CD8-positive, alpha-beta memory T cell (primary cell): ENCODE measurements around the gene HELZ. TPM values are rescaled to one million over a fixed set of nuclear protein-coding genes. Genes with fewer than 3 reads are reported as not detected.

Source experiments
- CTCF ChIA-PET: fragments of 350-600 bp; sonication (Branson Sonifier 250); formaldehyde crosslinking; loops from one replicate; lab custom pipeline; 2021; ENCODE audit warnings: antibody characterized with exemption; lab: Charles Lee
- POLR2A ChIA-PET: fragments of 350-600 bp; sonication (Branson Sonifier 250); formaldehyde crosslinking; loops from one replicate; lab custom pipeline; 2021; ENCODE audit warnings: antibody characterized with exemption; lab: Charles Lee
- DNase-seq, 5 donors: peaks; one replicate each; pipeline versions ENCODE4 v3.0.0 to v3.0.0-alpha.2; 2020 to 2022; ENCODE audit warnings: mixed read lengths in 1 of 5
- H3K27ac ChIP-seq: one replicate; pipeline ENCODE4 v1.7.0; 2013; ENCODE audit warnings: low read depth, mild to moderate bottlenecking, low read length, moderate library complexity
- H3K27me3 ChIP-seq: 2 replicates; pipeline ENCODE4 v1.7.0; 2013; ENCODE audit warnings: low read length, mild to moderate bottlenecking; ENCODE audit not compliant: insufficient read depth, poor library complexity, severe bottlenecking
- H3K36me3 ChIP-seq: 2 replicates; pipeline ENCODE4 v1.7.0; 2013; ENCODE audit warnings: mild to moderate bottlenecking, low read length, moderate library complexity; ENCODE audit not compliant: insufficient read depth
- H3K4me1 ChIP-seq: 2 replicates; pipeline ENCODE4 v1.7.0; 2013; ENCODE audit warnings: mild to moderate bottlenecking, low read length, moderate library complexity; ENCODE audit not compliant: insufficient read depth
- H3K4me3 ChIP-seq: 2 replicates; pipeline ENCODE4 v1.7.0; 2013; ENCODE audit warnings: mild to moderate bottlenecking, low read length
- H3K9me3 ChIP-seq: 2 replicates; pipeline ENCODE4 v1.7.0; 2013; ENCODE audit warnings: mild to moderate bottlenecking, low read length
- H3K27ac Mint-ChIP-seq, 8 donors: one replicate each; pipeline ENCODE4 v1.8.0; 2020 to 2021; ENCODE audit warnings: mixed read lengths in 8 of 8, mild to moderate bottlenecking in 6 of 8, inconsistent platforms in 3 of 8, moderate library complexity in 3 of 8
- H3K27me3 Mint-ChIP-seq, 2 donors: one replicate each; pipeline ENCODE4 v1.8.0; 2020 to 2021; ENCODE audit warnings: mixed read lengths in 2 of 2, mild to moderate bottlenecking in 1 of 2, moderate library complexity in 1 of 2
- H3K36me3 Mint-ChIP-seq, 3 donors: one replicate each; pipeline ENCODE4 v1.8.0; 2020 to 2021; ENCODE audit warnings: mixed read lengths in 3 of 3, inconsistent platforms in 1 of 3, mild to moderate bottlenecking in 1 of 3
- H3K4me1 Mint-ChIP-seq, 3 donors: one replicate each; pipeline ENCODE4 v1.8.0; 2020 to 2021; ENCODE audit warnings: mixed read lengths in 3 of 3, inconsistent platforms in 1 of 3, mild to moderate bottlenecking in 1 of 3
- H3K4me3 Mint-ChIP-seq, 7 donors: one replicate each; pipeline ENCODE4 v1.8.0; 2020 to 2021; ENCODE audit warnings: mixed read lengths in 7 of 7, mild to moderate bottlenecking in 6 of 7, moderate library complexity in 4 of 7, inconsistent platforms in 2 of 7
- H3K9me3 Mint-ChIP-seq, 5 donors: one replicate each; pipeline ENCODE4 v1.8.0; 2020 to 2022; ENCODE audit warnings: mixed read lengths in 5 of 5, mild to moderate bottlenecking in 3 of 5, moderate library complexity in 2 of 5, inconsistent platforms in 1 of 5
- polyA plus RNA-seq: library from polyadenylated mRNA; unstranded; fragments of 300-500 nt; fragmentation: Illumina TruSeq; gene quantifications from one replicate; pipeline ENCODE4 v1.2.3, GENCODE V29; 2021
- total RNA-seq, 2 experiments: library from RNA; stranded (reverse); gene quantifications; one replicate each; pipeline ENCODE4 v1.2.3, GENCODE V29; 2021

HELZ gene
- total and polyA plus RNA-seq, 3 experiments from 2014 or later = 56.4 to 85.0 (median 62.5) TPM

DNA sequence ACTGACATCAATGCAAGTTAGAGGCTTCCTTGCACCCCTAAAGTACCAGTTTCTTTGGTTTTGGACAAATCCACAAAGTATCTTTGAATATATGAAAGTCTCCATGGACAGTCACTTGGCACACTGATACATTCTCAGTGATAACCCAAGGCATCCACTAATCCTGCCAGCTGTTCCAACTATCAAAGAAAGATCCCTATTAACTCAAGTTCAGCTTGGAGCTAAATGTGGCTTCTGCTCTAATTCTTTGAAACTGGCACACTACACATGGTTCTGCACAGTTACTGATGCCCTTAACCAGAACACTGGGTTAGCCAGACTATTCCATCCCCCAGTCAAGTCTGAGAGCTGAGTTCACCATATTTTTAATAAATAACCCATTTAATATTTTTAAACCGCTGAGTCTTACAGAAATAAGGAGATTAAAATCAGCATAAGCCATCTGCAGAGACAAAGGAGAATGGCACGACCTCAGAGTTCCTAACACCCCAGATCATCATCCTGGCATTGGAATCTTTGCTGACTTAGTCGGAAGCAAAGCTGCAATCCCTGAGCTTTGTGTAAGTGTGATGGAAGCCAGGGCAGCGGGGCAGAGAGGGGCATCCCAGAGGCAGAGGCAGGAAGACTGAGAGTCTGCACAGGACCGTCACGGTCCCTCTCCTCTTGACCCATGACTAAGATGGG, 194.4 kb downstream of the HELZ start:
- Mint-ChIP-seq H3K4me3 (no peak overlapping the region), H3K27me3 (peaks cover 2 to 7% of the 10 kb centered on the region in 2 donors), H3K36me3 (peaks cover 2 to 24% (median 4%) of the 10 kb centered on the region in 3 donors), H3K9me3 (peaks cover 17 to 28% (median 24%) of the 10 kb centered on the region in 5 donors), H3K27ac (no peak overlapping the region), H3K4me1 (no peaks in the 10 kb centered on the region)
- ChIA-PET POLR2A (no interaction called here), CTCF (no interaction called here)
- Histone ChIP-seq H3K27me3 (no peaks in the 10 kb centered on the region), H3K9me3 (peaks cover 9% of the 10 kb centered on the region), H3K27ac (no peak overlapping the region), H3K4me1 (no peaks in the 10 kb centered on the region), H3K36me3 (no peaks in the 10 kb centered on the region), H3K4me3 (no peak overlapping the region)
- peak in 1 of 5 donors; percentile 15 for DNase-seq

DNA sequence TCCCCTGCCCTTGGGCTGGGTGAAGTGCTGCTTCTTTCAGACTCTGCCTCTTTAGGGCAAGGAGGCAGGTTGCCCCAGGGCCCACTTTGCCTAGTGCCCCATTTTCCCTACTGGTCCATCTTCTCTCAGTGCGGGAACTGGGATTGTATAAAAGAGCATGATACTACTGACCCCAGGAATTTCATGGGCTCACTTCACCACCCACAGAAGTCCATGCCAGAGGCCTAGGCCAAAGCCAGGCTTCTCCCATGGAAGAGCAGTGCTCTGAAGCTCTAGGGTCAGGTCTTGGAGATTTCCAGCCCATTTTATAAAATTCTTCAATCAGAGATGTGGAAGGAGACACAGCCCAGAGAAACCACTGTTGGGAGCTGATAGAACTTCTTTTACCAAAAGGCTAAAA, 194.9 kb downstream of the HELZ start:
- Mint-ChIP-seq H3K27me3 (peaks cover 2 to 7% of the 10 kb centered on the region in 2 donors), H3K36me3 (peaks cover 2 to 24% (median 4%) of the 10 kb centered on the region in 3 donors), H3K27ac (no peak overlapping the region), H3K4me3 (no peak overlapping the region), H3K4me1 (no peaks in the 10 kb centered on the region), H3K9me3 (peaks cover 17 to 28% (median 24%) of the 10 kb centered on the region in 5 donors)
- ChIA-PET CTCF (no interaction called here), POLR2A (no interaction called here)
- Histone ChIP-seq H3K9me3 (peaks cover 9% of the 10 kb centered on the region), H3K27me3 (no peaks in the 10 kb centered on the region), H3K4me3 (no peak overlapping the region), H3K27ac (no peak overlapping the region), H3K4me1 (no peaks in the 10 kb centered on the region), H3K36me3 (no peaks in the 10 kb centered on the region)
- peak in 1 of 5 donors; percentile 5 for DNase-seq

DNA sequence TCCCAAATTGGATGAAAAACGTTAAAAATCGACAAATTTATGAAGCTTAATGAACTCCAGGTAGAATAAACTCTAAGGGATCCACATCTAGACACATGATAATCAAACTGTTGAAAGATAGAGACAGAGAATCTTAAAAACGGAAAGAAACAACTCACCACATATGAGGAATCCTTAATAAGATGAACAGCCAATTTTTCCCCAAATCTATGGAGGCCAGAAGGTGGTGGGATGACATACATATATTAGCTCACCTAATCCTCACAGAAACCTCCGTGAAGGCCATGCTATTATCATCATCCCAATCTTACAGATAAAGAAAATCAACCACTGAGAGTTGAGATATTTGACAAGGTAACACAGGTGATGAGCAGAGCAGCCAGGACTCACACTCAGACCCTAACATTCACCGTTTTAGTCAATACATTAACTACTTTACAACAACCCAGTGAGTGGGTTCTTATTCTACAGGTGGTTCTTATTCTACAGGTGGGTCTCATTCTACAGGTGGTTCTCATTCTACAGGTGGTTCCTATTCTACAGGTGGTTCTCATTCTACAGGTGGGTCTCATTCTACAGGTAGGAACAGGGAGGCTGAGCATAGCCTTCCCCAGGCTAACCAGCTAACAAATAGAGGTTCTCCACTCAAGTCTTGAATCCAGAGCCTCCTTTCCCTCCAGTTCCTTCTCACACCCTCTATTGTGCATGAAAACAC, 195.8 kb downstream of the HELZ start:
- H3K4me3 ChIP-seq = no peak overlapping the region
- ChIA-PET CTCF (no interaction called here), POLR2A (no interaction called here)
- H3K36me3 ChIP-seq = no peaks in the 10 kb centered on the region
- Mint-ChIP-seq H3K27ac (no peak overlapping the region), H3K4me1 (no peaks in the 10 kb centered on the region), H3K27me3 (peaks cover 2 to 7% of the 10 kb centered on the region in 2 donors), H3K4me3 (no peak overlapping the region), H3K36me3 (peaks cover 0 to 24% (median 2%) of the 10 kb centered on the region in 3 donors), H3K9me3 (peaks cover 17 to 28% (median 24%) of the 10 kb centered on the region in 5 donors)
- H3K4me1 ChIP-seq = no peaks in the 10 kb centered on the region
- H3K9me3 ChIP-seq = peaks cover 9% of the 10 kb centered on the region
- H3K27me3 ChIP-seq = no peaks in the 10 kb centered on the region
- peak in 1 of 5 donors; percentile 7 for DNase-seq
- H3K27ac ChIP-seq = no peak overlapping the region

GRCh38 chr17:67047382-67047781, 197.6 kb downstream of the HELZ start:
- H3K27me3 Mint-ChIP-seq = peaks cover 2 to 7% of the 10 kb centered on the region in 2 donors
- no peaks in the 10 kb centered on the region for H3K4me1 Mint-ChIP-seq
- H3K27me3 ChIP-seq = no peaks in the 10 kb centered on the region
- no peak overlapping the region for H3K27ac ChIP-seq
- H3K4me1 ChIP-seq = no peaks in the 10 kb centered on the region
- H3K36me3 Mint-ChIP-seq = peaks cover 0 to 24% (median 2%) of the 10 kb centered on the region in 3 donors
- no peak overlapping the region for H3K4me3 ChIP-seq
- POLR2A ChIA-PET = no interaction called here
- peaks cover 17 to 28% (median 24%) of the 10 kb centered on the region in 5 donors for H3K9me3 Mint-ChIP-seq
- H3K27ac Mint-ChIP-seq = no peak overlapping the region
- CTCF ChIA-PET = no interaction called here
- no peak overlapping the region for H3K4me3 Mint-ChIP-seq
- no peak for DNase-seq
- no peaks in the 10 kb centered on the region for H3K36me3 ChIP-seq
- H3K9me3 ChIP-seq = peaks cover 9% of the 10 kb centered on the region

GRCh38 chr17:67046398-67046797, 198.6 kb downstream of the HELZ start:
- Mint-ChIP-seq H3K9me3 (peaks cover 17 to 28% (median 24%) of the 10 kb centered on the region in 5 donors), H3K4me1 (no peaks in the 10 kb centered on the region), H3K4me3 (no peak overlapping the region), H3K27ac (no peak overlapping the region), H3K36me3 (peaks cover 0 to 24% (median 2%) of the 10 kb centered on the region in 3 donors), H3K27me3 (peaks cover 0 to 7% of the 10 kb centered on the region in 2 donors)
- no peaks in the 10 kb centered on the region for H3K36me3 ChIP-seq
- no peaks in the 10 kb centered on the region for H3K27me3 ChIP-seq
- CTCF ChIA-PET = no interaction called here
- H3K27ac ChIP-seq = no peak overlapping the region
- no peak overlapping the region for H3K4me3 ChIP-seq
- DNase-seq = peak in 1 of 5 donors; percentile 9
- H3K9me3 ChIP-seq = peaks cover 9% of the 10 kb centered on the region
- H3K4me1 ChIP-seq = no peaks in the 10 kb centered on the region
- POLR2A ChIA-PET = no interaction called here

DNA sequence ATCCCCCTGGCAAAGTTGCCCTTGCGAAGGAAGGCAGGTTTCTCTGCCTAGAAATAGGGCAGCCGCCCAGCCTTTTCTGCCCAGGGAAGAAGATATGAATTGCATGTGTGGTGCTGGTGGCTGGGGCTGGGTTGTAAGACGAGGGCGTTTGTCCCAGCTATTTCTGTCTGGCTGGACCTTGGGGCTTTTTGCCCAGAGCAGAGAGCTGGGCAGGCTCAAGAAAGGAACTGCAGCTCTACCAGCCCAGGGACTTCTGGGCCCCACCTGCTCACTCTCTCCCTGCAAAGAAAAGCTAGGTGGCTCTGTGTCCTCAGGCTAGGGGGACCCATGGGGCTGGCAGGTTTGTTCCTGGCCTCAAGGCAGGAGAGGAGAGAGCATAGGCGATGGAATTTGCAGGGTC, 200.1 kb downstream of the HELZ start:
- no peak for DNase-seq
- peaks cover 17 to 27% (median 24%) of the 10 kb centered on the region in 5 donors for H3K9me3 Mint-ChIP-seq
- H3K36me3 Mint-ChIP-seq = peaks cover 0 to 24% (median 2%) of the 10 kb centered on the region in 3 donors
- H3K4me1 Mint-ChIP-seq = no peaks in the 10 kb centered on the region
- Histone ChIP-seq H3K4me3 (no peak overlapping the region), H3K9me3 (peaks cover 9% of the 10 kb centered on the region), H3K4me1 (no peaks in the 10 kb centered on the region), H3K36me3 (no peaks in the 10 kb centered on the region), H3K27me3 (no peaks in the 10 kb centered on the region), H3K27ac (no peak overlapping the region)
- H3K4me3 Mint-ChIP-seq = no peak overlapping the region
- ChIA-PET POLR2A (no interaction called here), CTCF (no interaction called here)
- peaks cover 6 to 7% of the 10 kb centered on the region in 2 donors for H3K27me3 Mint-ChIP-seq
- peak overlapping the region in 2 of 8 donors; percentile 60 to 64 for H3K27ac Mint-ChIP-seq

GRCh38 chr17:67044016-67044772, 200.8 kb downstream of the HELZ start, which contains the start of gene CACNG1:
CACNG1 (plus strand) TSS chr17:67044554; CDS start chr17:67044661, 107 bp downstream.
- CTCF ChIA-PET = no interaction called here
- peaks cover 12 to 22% (median 18%) of the 10 kb centered on the region in 5 donors for H3K9me3 Mint-ChIP-seq
- H3K4me3 Mint-ChIP-seq = no peak within 1 kb of the TSS
- H3K9me3 ChIP-seq = peaks cover 5% of the 10 kb centered on the region
- no peaks in the 10 kb centered on the region for H3K36me3 ChIP-seq
- H3K36me3 Mint-ChIP-seq = peaks cover 0 to 23% (median 2%) of the 10 kb centered on the region in 3 donors
- H3K4me1 Mint-ChIP-seq = no peaks in the 10 kb centered on the region
- POLR2A ChIA-PET = interaction anchor here (0.5 kb wide), 1 partner anchor 18 kb away, joined by 4 read pairs; no protein-coding TSS in a partner anchor
- peak within 1 kb of the TSS in 2 of 8 donors; percentile 60 to 64 for H3K27ac Mint-ChIP-seq
- no peak within 1 kb of the TSS for H3K4me3 ChIP-seq
- peaks cover 6 to 7% of the 10 kb centered on the region in 2 donors for H3K27me3 Mint-ChIP-seq
- no peak within 1 kb of the TSS for H3K27ac ChIP-seq
- H3K27me3 ChIP-seq = no peaks in the 10 kb centered on the region
- no peaks in the 10 kb centered on the region for H3K4me1 ChIP-seq
- DNase-seq = no peak
